Measurements from ENCODE around the gene ACADL. TPM values are rescaled to one million over a fixed set of nuclear protein-coding genes. Genes with fewer than 3 reads are reported as not detected.
A peak's percentile ranks its signal among the peaks of the same experiment; 100 is the strongest.

The ACADL gene
- total and polyA plus RNA-seq, 2 of the 13 experiments (the other 11 are each of a cell fraction or from before 2014, with no cell fraction given) = not detected

DNA sequence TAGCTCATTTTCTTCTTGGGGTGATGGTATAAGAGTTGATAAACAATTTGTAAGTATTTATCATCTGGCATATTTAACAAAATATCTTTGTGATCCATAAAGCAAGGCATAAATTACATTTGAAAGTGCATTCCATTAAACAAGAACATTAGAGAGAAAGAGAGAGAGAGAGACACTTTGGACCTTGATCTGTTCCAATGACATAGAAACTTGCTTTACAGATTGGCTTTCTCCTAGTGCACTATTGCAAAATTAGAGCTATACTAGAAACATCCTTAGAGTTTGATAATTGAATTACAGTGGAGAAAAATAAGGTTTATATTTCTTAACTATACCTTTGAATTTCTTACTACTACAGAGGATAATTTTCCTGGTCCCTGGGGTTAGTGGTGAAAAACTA lies 5.7 kb upstream of the ACADL start:
- BruUV-seq (replicated peaks) = no TSS peak
- Histone ChIP-seq H3K4me2 (ENCODE audit: low read depth, low read length) (no peak overlapping the region), H4K20me1 (ENCODE audit: insufficient read depth, low read length) (no peaks in the 10 kb centered on the region), H3K4me3 (replicated peaks in 1 of 3; ENCODE audit: insufficient read depth in 1 of 3, low read depth in 2 of 3, low read length in 3 of 3) (no peak overlapping the region), H3K4me1 (ENCODE audit: insufficient read depth, low read length) (peaks cover 7% of the 10 kb centered on the region), H2AFZ (ENCODE audit: low read length) (no peak overlapping the region), H3K27ac (ENCODE audit: extremely low read length, insufficient read depth, low read length) (no peak overlapping the region), H3K79me2 (ENCODE audit: insufficient read depth, low read length) (no peaks in the 10 kb centered on the region), H3K36me3 (replicated peaks in 1 of 2; ENCODE audit: control insufficient read depth in 1 of 2, insufficient read depth in 2 of 2, low read length in 2 of 2) (no peaks in the 10 kb centered on the region), H3K9me3 (ENCODE audit: low read length) (no peaks in the 10 kb centered on the region), H3K9ac (ENCODE audit: insufficient read depth, low read depth, low read length) (no peak overlapping the region), H3K27me3 (ENCODE audit: control insufficient read depth in 1 of 2, insufficient read depth in 2 of 2, low read length in 2 of 2) (peaks cover 0 to 7% of the 10 kb centered on the region in 2 experiments; a peak in 2 of 5 replicates)
- FAIRE-seq (no peak), ATAC-seq (no peak), DNase-seq (ENCODE audit: low spot score) (no peak)
- in situ Hi-C loops (cut with HindIII; ENCODE audit: extremely low pct_ligation_motif_present, low pct_unique_long_range_greater_than_20kb) (no loop called here), intact Hi-C loops (cut with micrococcal nuclease; ENCODE audit: unreplicated experiment) (no loop called here)
- ChIA-PET CTCF (ENCODE audit: low intra/inter-chr PET ratio, low total read pairs) (no interaction called here), POLR2A (no interaction called here)
- TF ChIP-seq ZNF816 (CRISPR knock-in tag; IDR thresholded peaks at IDR 0.05; ENCODE audit: borderline replicate concordance) (no peak), HNF4A (CRISPR knock-in tag; IDR thresholded peaks at IDR 0.05) (peak; percentile 13; the same call in 1 of the 2 replicates)

DNA sequence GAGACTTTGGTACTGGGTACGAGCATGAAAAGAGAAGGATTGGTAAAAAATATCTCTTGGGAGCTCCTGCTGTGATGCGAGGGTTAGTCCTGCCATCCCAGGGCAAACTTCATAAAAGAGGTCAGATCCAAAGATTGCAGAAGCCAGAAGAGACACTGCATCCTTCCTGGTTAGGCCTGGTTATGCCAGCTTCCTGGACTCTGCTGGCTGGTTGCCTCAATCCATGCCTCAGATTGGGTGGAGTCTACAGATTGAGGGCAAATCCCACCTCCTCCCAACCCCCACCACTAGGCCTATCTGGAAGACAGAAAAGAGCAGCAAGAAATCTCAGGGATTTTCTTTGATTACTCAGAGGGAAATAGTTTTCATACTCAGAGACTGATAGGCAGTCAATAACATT lies 5.3 kb upstream of the ACADL start:
- H3K27me3 ChIP-seq (ENCODE audit: control insufficient read depth in 1 of 2, insufficient read depth in 2 of 2, low read length in 2 of 2) = peaks cover 0 to 12% of the 10 kb centered on the region in 2 experiments; a peak in 2 of 5 replicates
- TF ChIP-seq TARDBP (CRISPR knock-in tag; IDR thresholded peaks at IDR 0.05) (no peak), ZNF329 (CRISPR knock-in tag; IDR thresholded peaks at IDR 0.05; ENCODE audit: low read depth) (no peak), ZFP37 (CRISPR knock-in tag; IDR thresholded peaks at IDR 0.05; ENCODE audit: borderline replicate concordance) (no peak), ZNF607 (CRISPR knock-in tag; IDR thresholded peaks at IDR 0.05; ENCODE audit: borderline replicate concordance) (no peak), NCOA2 (CRISPR knock-in tag; IDR thresholded peaks at IDR 0.05) (no peak)
- in situ Hi-C loops (cut with HindIII; ENCODE audit: extremely low pct_ligation_motif_present, low pct_unique_long_range_greater_than_20kb) (no loop called here), intact Hi-C loops (cut with micrococcal nuclease; ENCODE audit: unreplicated experiment) (no loop called here)
- H3K27ac ChIP-seq (ENCODE audit: extremely low read length, insufficient read depth, low read length) = no peak overlapping the region
- POLR2A ChIA-PET = no interaction called here
- DNase-seq (ENCODE audit: low spot score) = no peak
- no peaks in the 10 kb centered on the region for H3K9me3 ChIP-seq (ENCODE audit: low read length)
- CTCF ChIA-PET (ENCODE audit: low intra/inter-chr PET ratio, low total read pairs) = no interaction called here
- FAIRE-seq = no peak
- H3K36me3 ChIP-seq (replicated peaks in 1 of 2; ENCODE audit: control insufficient read depth in 1 of 2, insufficient read depth in 2 of 2, low read length in 2 of 2) = no peaks in the 10 kb centered on the region
- H3K4me2 ChIP-seq (ENCODE audit: low read depth, low read length) = no peak overlapping the region
- no peak for ATAC-seq
- no TSS peak for BruUV-seq (replicated peaks)
- no peaks in the 10 kb centered on the region for H3K79me2 ChIP-seq (ENCODE audit: insufficient read depth, low read length)
- H2AFZ ChIP-seq (ENCODE audit: low read length) = no peak overlapping the region
- H3K9ac ChIP-seq (ENCODE audit: insufficient read depth, low read depth, low read length) = no peak overlapping the region
- H4K20me1 ChIP-seq (ENCODE audit: insufficient read depth, low read length) = no peaks in the 10 kb centered on the region
- peaks cover 10% of the 10 kb centered on the region for H3K4me1 ChIP-seq (ENCODE audit: insufficient read depth, low read length)
- H3K4me3 ChIP-seq (replicated peaks in 1 of 3; ENCODE audit: insufficient read depth in 1 of 3, low read depth in 2 of 3, low read length in 3 of 3) = no peak overlapping the region
- WGBS (ENCODE audit: low lambda C conversion rate) = 25% methylated on average over 2 of the region's 2 CpGs

Measured in HepG2 (cell line).